Tibial nerve (tissue), 3 donors: ENCODE data around the gene EGFR.

Experiments
- CTCF ChIP-seq, 5 experiments: fragments of 200-600 bp in 3 of 5; fragments of 450-650 bp in 2 of 5; sonication (generic) in 3 of 5; IDR thresholded peaks; one replicate each; pipeline ENCODE4 v1.5.1; 2016 to 2019; ENCODE audit warnings: antibody characterized with exemption in 5 of 5, mild to moderate bottlenecking in 3 of 5, moderate library complexity in 2 of 5
- POLR2A ChIP-seq, 2 donors: fragments of 450-650 bp; IDR thresholded peaks; one replicate each; pipeline ENCODE4 v1.6.1; 2017; ENCODE audit warnings: antibody characterized with exemption in 2 of 2, mild to moderate bottlenecking in 2 of 2, moderate library complexity in 2 of 2

- TF ChIP-seq CTCF (IDR thresholded peaks at IDR 0.05), result no peak
- no peak for TF ChIP-seq POLR2A (IDR thresholded peaks at IDR 0.05)
These were observed 183.5 kb downstream of the EGFR start for GRCh38 chr7:55202150-55202913.
